SU-DHL-6 (cell line): Measurements from ENCODE around the gene PEX11A.

Source experiments
- H2AFZ ChIP-seq: fragments of 200-600 bp; sonication (generic); 2 replicates; pipeline ENCODE4 v1.6.1; 2014; ENCODE audit warnings: low read depth, mild to moderate bottlenecking, moderate library complexity, mixed read lengths, antibody characterized with exemption, low read length; ENCODE audit not compliant: severe bottlenecking
- H3F3A ChIP-seq: fragments of 200-600 bp; shearing (Covaris generic); 2 replicates; pipeline ENCODE4 v1.6.0; 2016; ENCODE audit warnings: antibody characterized with exemption, mild to moderate bottlenecking; ENCODE audit not compliant: insufficient read depth
- H3K27ac ChIP-seq: fragments of 200-600 bp; sonication (generic); 2 replicates; pipeline ENCODE4 v1.5.1; 2016; ENCODE audit warnings: low read depth, mild to moderate bottlenecking, low read length, moderate library complexity, mixed read lengths
- H3K27me3 ChIP-seq: fragments of 200-600 bp; sonication (generic), shearing (Covaris generic); 2 replicates; pipeline ENCODE4 v1.6.0; 2014; ENCODE audit warnings: mild to moderate bottlenecking, low read length
- H3K36me3 ChIP-seq: fragments of 200-600 bp; sonication (generic); 2 replicates; pipeline ENCODE4 v1.6.1; 2014; ENCODE audit warnings: mild to moderate bottlenecking, low read length, mixed read lengths
- H3K4me2 ChIP-seq: fragments of 300-600, 200-600 bp; shearing (Covaris generic), sonication (generic); 2 replicates; pipeline ENCODE4 v1.6.0; 2014; ENCODE audit warnings: low read length, low read depth, mild to moderate bottlenecking; ENCODE audit not compliant: poor library complexity, severe bottlenecking
- H3K4me3 ChIP-seq: fragments of 200-600 bp; sonication (generic); 2 replicates; pipeline ENCODE4 v1.5.1; 2014; ENCODE audit warnings: antibody characterized with exemption, low read length, mild to moderate bottlenecking, mixed read lengths; ENCODE audit not compliant: insufficient read depth, poor library complexity, severe bottlenecking
- H3K79me2 ChIP-seq: fragments of 200-600 bp; sonication (generic); 2 replicates; pipeline ENCODE4 v1.6.1; 2014; ENCODE audit warnings: mild to moderate bottlenecking, low read length, moderate library complexity; ENCODE audit not compliant: insufficient read depth
- H3K9ac ChIP-seq: fragments of 200-600 bp; sonication (generic); 2 replicates; pipeline ENCODE4 v1.7.0; 2014; ENCODE audit warnings: mild to moderate bottlenecking, low read length
- H3K9me2 ChIP-seq: fragments of 200-600 bp; sonication (generic); replicated peaks from 2 replicates; pipeline ENCODE4 v1.6.1; 2014; ENCODE audit warnings: low read length; ENCODE audit not compliant: insufficient read depth
- H3K9me3 ChIP-seq: fragments of 200-600 bp; sonication (generic); 2 replicates; pipeline ENCODE4 v1.6.1; 2014; ENCODE audit warnings: low read length, mixed read lengths; ENCODE audit not compliant: insufficient read depth
- H4K20me1 ChIP-seq: fragments of 200-600 bp; sonication (generic); 2 replicates; pipeline ENCODE4 v1.6.1; 2014; ENCODE audit warnings: low read depth, mild to moderate bottlenecking, antibody characterized with exemption, low read length, moderate library complexity, mixed read lengths
- EZH2phosphoT487 ChIP-seq: fragments of 200-600 bp; sonication (generic), shearing (Covaris generic); conservative IDR thresholded peaks from 2 replicates; pipeline ENCODE4 v1.6.1; 2018; ENCODE audit warnings: mild to moderate bottlenecking, antibody characterized with exemption, low read length, moderate library complexity, mixed read lengths
- TF ChIP-seq, protein P1 (sequence below): fragments of 200-600 bp; sonication (generic); IDR thresholded peaks from one replicate; pipeline ENCODE4 v1.5.1; 2017; ENCODE audit warnings: antibody characterized with exemption, mild to moderate bottlenecking, low read length, moderate library complexity; ENCODE audit not compliant: insufficient read depth, poor library complexity, severe bottlenecking

PEX11A gene

DNA sequence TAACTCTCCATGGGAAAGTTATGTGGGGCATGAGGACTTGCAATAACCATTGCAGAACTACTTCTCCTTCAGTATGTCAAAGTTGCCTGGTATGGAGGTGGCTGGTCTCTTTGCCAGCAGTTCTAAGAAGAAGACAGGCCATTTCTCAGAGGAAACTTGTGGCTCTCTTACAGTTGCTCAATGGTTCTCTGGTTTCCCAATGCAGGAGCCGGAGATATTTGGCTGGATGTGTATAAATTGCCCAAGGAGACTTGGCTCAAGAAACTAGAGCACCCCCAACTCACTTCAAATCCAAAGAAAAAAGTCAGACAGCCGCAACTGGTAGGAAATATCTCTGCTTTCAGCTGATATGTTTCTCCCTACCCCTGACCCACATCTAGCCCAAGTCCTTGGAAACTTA is 24.2 kb upstream of the PEX11A start:
- H3K4me3 ChIP-seq, result no peak overlapping the region
- H3K27ac ChIP-seq, result no peak overlapping the region
- H3K79me2 ChIP-seq, result no peaks in the 10 kb centered on the region
- H3K36me3 ChIP-seq, result no peaks in the 10 kb centered on the region
- H2AFZ ChIP-seq, result no peak overlapping the region
- no peaks in the 10 kb centered on the region for H3F3A ChIP-seq
- no peak overlapping the region for H3K4me2 ChIP-seq
- H3K27me3 ChIP-seq, result no peaks in the 10 kb centered on the region
- no peaks in the 10 kb centered on the region for H4K20me1 ChIP-seq
- H3K9me2 ChIP-seq, result no peaks in the 10 kb centered on the region
- TF ChIP-seq, protein P1, sequence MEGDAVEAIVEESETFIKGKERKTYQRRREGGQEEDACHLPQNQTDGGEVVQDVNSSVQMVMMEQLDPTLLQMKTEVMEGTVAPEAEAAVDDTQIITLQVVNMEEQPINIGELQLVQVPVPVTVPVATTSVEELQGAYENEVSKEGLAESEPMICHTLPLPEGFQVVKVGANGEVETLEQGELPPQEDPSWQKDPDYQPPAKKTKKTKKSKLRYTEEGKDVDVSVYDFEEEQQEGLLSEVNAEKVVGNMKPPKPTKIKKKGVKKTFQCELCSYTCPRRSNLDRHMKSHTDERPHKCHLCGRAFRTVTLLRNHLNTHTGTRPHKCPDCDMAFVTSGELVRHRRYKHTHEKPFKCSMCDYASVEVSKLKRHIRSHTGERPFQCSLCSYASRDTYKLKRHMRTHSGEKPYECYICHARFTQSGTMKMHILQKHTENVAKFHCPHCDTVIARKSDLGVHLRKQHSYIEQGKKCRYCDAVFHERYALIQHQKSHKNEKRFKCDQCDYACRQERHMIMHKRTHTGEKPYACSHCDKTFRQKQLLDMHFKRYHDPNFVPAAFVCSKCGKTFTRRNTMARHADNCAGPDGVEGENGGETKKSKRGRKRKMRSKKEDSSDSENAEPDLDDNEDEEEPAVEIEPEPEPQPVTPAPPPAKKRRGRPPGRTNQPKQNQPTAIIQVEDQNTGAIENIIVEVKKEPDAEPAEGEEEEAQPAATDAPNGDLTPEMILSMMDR, result no peak
- TF ChIP-seq EZH2phosphoT487, result no peak
- no peaks in the 10 kb centered on the region for H3K9me3 ChIP-seq
- no peak overlapping the region for H3K9ac ChIP-seq

DNA sequence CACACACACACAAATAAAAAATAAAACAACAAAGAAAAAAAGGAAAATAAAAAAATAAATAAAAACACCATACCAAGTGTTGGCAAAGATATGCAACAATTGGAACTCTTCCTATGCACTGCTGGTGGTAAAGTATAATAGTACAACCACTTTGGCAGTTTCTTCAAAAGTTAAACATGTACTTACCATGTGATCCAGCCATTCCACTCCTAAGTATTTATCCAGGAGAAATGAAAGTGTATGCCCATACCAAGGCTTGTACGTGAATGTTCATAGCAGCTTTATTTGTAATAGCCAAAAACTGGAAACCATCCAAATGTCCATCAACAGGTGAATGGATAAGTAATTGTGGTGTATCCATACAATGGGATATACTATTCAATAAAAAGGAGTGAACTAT is 17.0 kb upstream of the PEX11A start:
- no peak overlapping the region for H3K4me2 ChIP-seq
- no peaks in the 10 kb centered on the region for H3K27me3 ChIP-seq
- TF ChIP-seq EZH2phosphoT487, result no peak
- TF ChIP-seq, protein P1, result no peak
- H3K79me2 ChIP-seq, result no peaks in the 10 kb centered on the region
- H3K4me3 ChIP-seq, result no peak overlapping the region
- H3F3A ChIP-seq, result no peaks in the 10 kb centered on the region
- H3K36me3 ChIP-seq, result no peaks in the 10 kb centered on the region
- no peaks in the 10 kb centered on the region for H3K9me3 ChIP-seq
- H3K9ac ChIP-seq, result no peak overlapping the region
- H4K20me1 ChIP-seq, result no peaks in the 10 kb centered on the region
- H3K27ac ChIP-seq, result no peak overlapping the region
- no peak overlapping the region for H2AFZ ChIP-seq
- no peaks in the 10 kb centered on the region for H3K9me2 ChIP-seq

DNA sequence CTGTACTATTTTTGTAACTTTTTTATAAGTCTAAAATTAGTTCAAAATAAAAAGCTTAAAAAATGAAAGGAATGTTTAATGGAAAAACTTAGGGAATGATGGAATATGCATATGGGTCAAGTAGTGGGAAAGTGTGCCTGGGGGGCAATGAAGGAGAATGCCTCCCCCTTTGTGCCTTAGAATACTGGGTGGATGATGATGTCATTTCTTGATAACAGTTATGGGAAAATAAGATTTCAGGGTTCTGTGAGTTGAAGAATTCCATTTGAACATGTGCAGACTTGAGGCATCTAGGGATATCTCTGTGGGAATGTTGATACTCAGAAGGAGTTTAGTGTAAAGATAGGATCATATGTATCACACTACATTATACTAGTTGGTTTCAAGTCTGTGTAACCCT is 13.9 kb upstream of the PEX11A start:
- no peaks in the 10 kb centered on the region for H3K9me3 ChIP-seq
- H3K36me3 ChIP-seq, result no peaks in the 10 kb centered on the region
- no peak overlapping the region for H3K27ac ChIP-seq
- H4K20me1 ChIP-seq, result no peaks in the 10 kb centered on the region
- H3K4me2 ChIP-seq, result no peak overlapping the region
- H3F3A ChIP-seq, result no peaks in the 10 kb centered on the region
- no peak overlapping the region for H3K4me3 ChIP-seq
- H3K9ac ChIP-seq, result no peak overlapping the region
- no peak overlapping the region for H2AFZ ChIP-seq
- no peaks in the 10 kb centered on the region for H3K9me2 ChIP-seq
- no peaks in the 10 kb centered on the region for H3K27me3 ChIP-seq
- no peak for TF ChIP-seq EZH2phosphoT487
- TF ChIP-seq, protein P1, result no peak
- no peaks in the 10 kb centered on the region for H3K79me2 ChIP-seq
